Suppressor macrophage (primary cell): ENCODE data around the gene TULP4.
A peak's percentile ranks its signal among the peaks of the same experiment; 100 is the strongest.
"Not testable (repeated sequence)": the region's sequence is repeated elsewhere in the genome, so short reads cannot be mapped to it uniquely, and the experiment has no call there.

Experiments
- DNase-seq, 4 experiments: peaks; one replicate each; pipeline ENCODE4 v3.0.0-alpha.2; 2020 to 2022

Gene TULP4

GRCh38 chr6:158503846-158504245 is 191.6 kb downstream of the TULP4 start:
- no peak for DNase-seq

DNA sequence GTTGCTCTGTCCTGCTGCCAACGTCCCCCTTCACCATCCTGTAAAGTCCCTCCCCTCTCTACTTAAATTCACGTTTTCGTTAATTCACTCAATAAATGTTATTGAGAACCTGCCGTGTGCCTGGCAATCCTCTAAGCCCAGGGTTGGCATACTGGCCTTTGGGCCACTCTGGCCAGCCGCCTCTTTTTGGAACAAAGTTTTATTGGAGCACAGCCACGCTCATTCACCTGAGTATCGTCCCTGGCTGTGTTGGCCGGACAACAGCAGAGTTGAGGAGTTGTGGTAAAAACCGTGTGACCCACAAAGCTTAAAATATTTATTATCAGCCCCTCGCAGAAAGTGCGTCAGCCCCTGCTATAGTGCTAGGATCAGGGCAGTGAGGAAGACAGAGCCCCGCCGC is 192.9 kb downstream of the TULP4 start:
- no peak for DNase-seq

- DNase-seq: no peak
Observed at GRCh38 chr6:158506601-158507000, 194.3 kb downstream of the TULP4 start.

DNA sequence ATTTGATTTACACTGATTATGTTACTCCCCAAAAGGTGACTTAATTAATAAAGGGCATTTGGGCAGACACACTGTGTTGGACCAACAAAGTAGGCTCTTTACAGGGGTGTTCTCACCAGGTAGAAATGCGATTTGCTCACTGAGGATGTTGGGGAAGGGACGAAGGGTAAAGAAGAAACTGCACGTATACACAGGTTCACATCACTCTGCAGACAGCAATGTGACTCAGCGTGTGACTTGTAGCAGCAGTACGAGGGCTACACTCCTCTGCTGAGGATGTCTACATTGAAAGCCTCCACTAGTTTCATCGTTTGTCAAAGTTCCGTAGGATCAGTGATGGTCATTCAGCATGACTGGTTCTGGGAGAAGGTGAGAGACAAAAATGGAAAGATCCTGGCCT is 194.9 kb downstream of the TULP4 start:
- DNase-seq: no peak

GRCh38 chr6:158508450-158508849 is 196.2 kb downstream of the TULP4 start:
- DNase-seq: no peak

DNA sequence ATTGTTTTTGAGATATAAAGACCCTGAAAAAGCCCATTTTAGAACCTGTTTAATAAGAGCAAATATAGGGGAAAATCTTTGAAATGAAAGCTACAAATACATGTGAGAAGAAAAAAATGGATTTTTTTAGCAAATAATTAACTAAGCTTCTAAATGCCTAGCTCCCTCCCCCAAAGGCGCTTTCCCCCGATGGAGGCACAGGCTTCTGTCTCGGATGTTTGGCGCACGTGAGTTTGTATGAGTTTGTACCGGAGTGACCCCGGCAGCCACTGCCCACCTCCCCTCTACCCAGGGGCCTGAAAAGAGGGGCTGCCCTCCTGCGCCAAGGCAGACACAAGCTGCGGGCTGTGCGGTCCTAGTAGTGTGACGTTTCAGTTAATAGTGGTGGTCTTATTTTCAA is 197.2 kb downstream of the TULP4 start:
- DNase-seq: no peak

- no peak for DNase-seq
Observed at GRCh38 chr6:158512809-158513208, 200.5 kb downstream of the TULP4 start.

DNA sequence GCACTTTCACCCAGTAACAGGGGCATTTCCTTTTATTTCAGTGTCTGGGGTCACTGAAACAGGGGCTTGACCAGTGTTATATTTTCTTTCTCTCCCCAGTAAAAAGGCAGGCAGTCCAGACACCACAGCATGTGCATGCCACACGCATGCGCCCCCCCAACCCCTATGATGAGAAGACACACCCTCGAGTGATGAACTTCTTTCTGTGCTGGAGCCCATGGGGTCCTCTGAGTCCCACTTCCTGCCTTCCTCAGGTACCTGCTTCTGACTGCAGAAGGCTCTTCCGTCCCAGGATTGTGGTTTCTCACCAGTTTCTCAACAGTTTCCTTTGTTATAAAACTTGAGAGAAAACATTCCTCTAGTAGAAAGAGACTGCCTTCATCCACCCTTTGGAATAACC is 201.9 kb downstream of the TULP4 start:
- no peak for DNase-seq

GRCh38 chr6:158514991-158515390 is 202.7 kb downstream of the TULP4 start:
- DNase-seq: no peak

DNA sequence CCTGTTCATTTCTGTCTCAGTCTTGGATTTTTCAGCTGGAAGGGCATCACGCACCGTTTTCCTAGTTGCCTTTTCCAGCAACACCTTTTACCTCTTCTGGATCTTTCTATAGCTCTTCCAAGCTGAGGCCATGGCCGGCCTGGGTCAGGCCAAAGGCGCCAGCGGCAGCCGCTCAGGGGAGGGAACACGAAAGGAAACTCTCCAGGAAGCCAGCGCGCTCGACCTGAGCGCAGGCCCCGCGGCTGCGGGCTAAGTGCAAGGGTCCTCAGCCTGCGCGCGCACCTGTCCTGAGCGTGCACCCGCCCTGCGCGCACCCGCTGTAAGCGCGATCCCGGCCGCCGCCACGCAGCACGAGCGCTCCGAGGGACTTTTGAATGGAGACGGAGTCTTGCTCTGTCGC is 203.8 kb downstream of the TULP4 start:
- no peak for DNase-seq

GRCh38 chr6:158517038-158517437 is 204.8 kb downstream of the TULP4 start:
- DNase-seq: no peak

DNA sequence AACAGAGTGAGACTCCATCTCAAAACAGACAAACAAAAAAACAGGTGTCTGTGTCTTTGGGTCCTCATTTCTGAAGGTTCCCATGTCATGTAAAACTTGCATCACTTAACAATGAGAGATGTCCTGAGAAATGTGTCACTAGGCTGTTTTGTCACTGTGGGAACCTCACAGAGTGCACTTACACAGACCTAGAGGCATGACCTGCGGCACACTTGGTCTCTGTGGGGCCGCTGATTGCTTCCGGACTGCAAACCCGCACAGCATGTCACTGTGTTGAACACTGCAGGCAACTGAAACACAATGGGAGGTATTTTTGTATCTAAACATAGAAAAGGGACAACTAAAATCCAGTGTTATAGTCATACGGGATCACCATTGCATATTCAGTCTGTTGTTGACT is 205.3 kb downstream of the TULP4 start:
- DNase-seq: no peak

DNA sequence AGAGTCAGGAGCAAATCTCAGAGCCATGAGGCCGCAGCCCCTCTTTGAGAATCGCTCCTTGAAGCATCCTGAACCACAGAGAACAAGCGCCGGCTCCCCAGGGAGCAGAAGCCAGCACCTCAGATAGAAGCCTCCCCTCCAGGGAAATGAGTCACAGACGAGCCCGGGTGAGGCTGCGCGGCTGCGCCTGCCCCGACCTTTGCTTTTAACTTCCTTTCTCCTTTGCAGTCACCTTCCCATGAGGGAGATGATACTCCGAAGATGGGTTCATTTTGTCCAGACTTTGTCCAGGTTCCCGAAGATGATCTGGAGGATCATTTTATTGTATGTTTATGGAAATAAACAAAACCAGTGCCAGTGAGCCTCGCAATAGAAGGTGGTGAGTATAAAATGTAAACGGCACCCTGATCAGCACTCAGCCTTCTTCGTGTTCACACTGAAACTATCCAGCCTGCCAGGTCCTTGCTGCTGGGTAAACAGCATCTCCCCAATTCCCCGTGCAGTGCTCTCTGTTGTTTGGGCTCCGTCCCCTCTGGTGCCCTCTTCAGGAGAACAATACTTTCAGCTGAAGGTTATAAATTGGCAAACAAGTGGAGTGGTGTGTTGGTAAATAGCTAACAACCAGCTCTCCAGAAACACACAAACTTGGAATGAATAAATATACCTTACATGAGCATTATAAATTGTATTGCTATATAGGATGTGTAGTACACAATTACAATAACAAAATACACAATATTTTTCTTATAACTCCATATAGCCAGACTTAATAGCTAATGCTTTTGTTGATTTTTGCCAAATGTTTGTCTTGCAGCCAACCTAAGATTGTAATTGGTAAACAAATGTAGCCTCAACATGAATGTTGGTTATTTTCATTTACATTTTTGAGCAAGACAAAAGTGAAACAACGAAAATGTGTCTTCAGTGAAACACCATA is 206.2 kb downstream of the TULP4 start:
- peak; percentile 36 to 71 (median 66) for DNase-seq

DNA sequence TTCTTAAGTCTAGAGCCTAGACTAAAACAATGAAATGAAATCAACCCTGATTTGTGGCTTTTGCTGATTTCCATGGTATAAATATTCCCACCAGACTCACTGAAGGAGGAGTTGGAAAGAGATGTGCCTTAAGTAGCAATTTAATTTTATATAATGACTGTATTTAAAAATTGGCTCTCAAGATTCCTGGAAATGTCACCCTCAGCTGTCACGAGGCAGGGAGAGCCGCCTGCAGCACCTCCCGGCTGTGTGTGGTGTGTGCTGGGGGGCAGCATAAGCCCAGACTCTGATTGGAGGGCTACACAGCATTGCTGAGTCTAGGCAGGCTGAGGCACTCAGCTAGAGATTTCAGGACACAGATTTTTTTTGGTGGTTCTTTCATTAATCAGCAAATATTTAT is 207.0 kb downstream of the TULP4 start:
- no peak for DNase-seq

DNA sequence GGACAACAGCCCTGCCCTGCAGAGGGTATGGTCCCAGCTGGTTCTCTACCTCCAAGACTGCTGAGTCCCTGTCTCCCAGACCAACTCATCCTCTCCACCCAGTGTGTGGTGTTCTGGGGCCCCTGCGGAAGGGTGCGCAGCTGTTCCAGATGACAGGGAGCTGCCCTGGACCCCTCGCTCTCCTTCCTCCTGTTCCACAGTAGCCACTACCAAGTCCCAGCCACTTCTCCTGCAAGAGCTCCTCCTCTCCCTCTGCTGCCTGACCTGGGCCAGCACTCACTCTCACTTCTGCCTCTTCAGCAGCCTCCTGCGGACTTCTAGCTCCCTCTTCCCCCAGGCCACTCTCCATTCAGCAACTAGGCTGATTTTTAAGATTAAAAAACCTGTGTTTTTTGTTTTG is 207.5 kb downstream of the TULP4 start:
- no peak for DNase-seq

DNA sequence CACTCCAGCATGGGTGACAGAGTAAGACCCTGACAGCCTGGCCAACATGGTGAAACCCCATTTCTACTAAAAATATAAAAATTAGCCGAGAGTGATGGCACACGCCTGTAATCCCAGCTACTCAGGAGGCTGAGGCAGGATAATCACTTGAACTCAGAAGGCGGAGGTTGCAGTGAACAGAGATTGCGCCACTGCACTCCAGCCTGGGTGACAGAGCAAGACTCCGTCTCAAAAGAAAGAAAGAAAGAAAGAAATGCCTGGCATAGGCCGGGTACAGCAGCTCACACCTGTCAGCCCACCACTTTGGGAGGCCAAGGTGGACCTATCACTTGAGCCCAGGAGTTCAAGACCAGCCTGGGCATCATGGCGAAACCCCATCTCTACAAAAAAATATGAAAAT is 208.7 kb downstream of the TULP4 start:
- DNase-seq: not testable (repeated sequence)

- no peak for DNase-seq
Observed at GRCh38 chr6:158521759-158522158, 209.5 kb downstream of the TULP4 start.

DNA sequence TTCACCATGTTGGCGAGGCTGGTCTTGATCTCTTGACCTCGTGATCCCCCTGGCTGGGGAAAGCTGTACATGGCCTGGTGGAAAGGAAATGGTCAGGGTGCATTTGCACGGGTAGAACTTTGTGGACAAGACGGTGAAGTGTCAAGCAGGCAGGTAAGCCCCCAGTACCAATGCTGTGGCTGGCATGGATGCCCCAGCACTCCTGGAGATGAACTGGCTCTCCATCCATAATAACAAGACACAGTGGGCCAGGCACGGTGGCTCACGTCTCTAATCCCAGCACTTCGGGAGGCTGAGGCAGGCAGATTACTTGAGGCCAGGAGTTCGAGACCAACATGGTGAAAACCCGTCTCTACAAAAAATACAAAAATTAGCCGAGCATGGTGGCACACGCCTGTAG is 210.4 kb downstream of the TULP4 start:
- DNase-seq: no peak

DNA sequence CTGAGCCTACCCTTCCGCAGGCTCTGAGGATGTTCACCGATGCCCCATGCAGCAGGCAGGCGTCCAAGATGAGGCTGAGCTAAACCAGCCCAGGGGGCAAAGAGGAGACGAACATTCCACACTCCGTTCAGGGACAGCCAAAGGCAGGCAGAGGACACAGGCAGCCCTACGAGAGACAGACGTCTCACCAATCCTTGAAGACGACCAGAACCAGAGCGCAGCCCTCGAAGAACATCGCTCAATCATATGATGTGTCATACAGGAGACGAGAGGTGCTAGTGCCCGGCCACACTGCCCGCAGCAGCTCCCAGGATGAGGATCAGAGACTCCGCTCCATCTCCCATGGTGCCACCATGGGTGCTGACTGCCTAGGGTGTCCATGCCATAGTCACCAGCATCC is 212.0 kb downstream of the TULP4 start:
- DNase-seq: no peak

DNA sequence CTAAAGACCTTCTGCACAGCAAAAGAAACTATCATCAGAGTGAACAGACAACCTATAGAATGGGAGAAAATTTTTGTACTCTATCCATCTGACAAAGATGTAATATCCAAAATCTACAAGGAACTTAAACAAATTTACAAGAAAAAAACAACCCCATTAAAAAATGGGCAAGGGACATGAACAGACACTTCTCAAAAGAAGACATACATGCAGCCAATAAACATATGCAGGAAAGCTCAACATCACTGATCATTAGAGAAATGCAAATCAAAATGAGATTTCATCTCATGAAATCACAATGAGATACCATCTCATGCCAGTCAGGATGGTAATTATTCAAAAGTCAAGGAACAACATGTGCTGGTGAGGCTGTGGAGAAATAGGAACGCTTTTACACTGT is 215.6 kb downstream of the TULP4 start:
- DNase-seq: not testable (repeated sequence)

DNA sequence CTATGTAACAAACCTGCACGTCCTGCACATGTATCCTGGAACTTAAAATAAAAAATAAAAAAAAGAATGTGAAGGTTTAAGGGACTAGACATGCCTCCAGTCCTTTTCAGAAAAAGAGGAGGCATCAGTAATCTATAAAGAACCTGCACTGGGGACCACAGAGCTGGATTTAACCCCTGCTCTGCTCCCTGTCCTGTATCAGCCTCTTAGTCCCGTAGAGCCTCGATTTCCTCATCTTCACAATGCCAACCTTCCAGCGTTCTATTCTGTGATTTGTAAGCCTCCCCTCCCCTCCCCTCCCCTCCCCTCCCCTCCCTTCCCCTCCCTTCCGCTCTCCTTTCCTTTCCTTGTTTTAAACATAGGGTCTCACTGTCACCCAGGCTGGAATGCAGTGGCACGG is 216.6 kb downstream of the TULP4 start:
- no peak for DNase-seq

DNA sequence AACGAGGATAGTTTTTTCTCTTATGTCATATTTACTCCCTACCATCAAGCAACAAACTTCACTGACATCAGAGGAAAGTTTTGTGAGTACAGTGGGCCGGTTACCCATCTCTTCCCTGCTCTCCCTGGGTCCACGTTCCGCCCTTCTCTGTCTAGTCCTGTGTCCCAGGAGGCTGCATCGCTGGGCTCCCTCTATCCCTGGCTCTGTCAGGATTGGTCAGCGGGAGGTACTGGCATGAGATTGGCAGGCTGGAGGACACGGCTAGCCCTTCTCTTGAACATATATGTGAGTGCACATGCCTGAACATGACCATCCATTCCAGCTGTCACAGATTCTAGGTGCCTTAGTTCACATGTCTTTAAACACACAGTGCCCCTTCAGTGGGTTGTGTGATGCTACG is 217.4 kb downstream of the TULP4 start:
- no peak for DNase-seq

GRCh38 chr6:158531566-158531965 is 219.3 kb downstream of the TULP4 start:
- no peak for DNase-seq

DNA sequence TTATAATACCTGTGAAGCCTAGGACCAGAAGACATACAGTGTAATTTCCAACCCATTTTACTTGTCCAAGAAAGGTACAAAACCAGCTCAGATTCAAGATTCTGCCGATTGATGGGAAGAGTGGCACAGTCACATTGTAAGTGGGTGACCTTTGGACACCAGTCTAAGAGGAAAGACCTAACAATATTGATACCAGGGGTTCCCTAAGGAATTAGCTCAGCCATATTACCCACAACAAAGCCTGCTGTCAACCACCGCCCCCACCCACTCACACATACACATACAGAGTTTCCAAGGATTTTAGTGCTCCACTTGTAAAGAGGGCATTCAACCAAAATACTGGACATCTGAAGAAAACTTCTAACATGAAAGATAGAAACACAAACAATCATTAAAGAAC is 219.7 kb downstream of the TULP4 start:
- DNase-seq: no peak
